Vagina (tissue), 2 donors: Measurements from ENCODE around the gene B9D1.

Experiments used
- POLR2A ChIP-seq, 2 donors: fragments of 450-650 bp; IDR thresholded peaks; one replicate each; pipeline ENCODE4 v1.6.1; 2017; ENCODE audit warnings: antibody characterized with exemption in 2 of 2, mild to moderate bottlenecking in 2 of 2, moderate library complexity in 2 of 2
- TF ChIP-seq, protein P1 (sequence below), 3 experiments: fragments of 450-650 bp in 2 of 3; fragments of 200-600 bp in 1 of 3; sonication (generic) in 1 of 3; IDR thresholded peaks; one replicate each; pipeline ENCODE4 v1.5.1; 2017 to 2019; ENCODE audit warnings: antibody characterized with exemption in 3 of 3, mild to moderate bottlenecking in 2 of 3, moderate library complexity in 2 of 3

DNA sequence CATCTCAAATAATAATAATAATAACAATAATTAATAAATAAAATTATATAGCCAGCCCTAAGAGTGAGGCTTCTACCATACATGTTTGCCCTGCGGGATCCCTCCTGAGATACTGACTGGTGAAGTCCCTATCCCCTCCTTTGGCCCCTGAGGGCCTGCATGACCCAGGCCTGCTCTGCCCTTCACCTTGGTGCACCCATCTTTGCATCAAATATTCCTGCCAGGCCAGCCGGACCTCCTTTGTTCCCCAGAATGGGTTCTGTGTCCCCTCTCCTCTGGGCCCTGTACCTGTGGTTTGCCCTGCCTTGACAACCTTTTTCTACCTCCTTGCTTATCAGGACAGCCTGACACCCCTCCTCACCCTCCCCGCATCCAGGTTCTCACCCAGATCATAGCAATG lies 46.5 kb upstream of the B9D1 start:
- TF ChIP-seq, protein P1, sequence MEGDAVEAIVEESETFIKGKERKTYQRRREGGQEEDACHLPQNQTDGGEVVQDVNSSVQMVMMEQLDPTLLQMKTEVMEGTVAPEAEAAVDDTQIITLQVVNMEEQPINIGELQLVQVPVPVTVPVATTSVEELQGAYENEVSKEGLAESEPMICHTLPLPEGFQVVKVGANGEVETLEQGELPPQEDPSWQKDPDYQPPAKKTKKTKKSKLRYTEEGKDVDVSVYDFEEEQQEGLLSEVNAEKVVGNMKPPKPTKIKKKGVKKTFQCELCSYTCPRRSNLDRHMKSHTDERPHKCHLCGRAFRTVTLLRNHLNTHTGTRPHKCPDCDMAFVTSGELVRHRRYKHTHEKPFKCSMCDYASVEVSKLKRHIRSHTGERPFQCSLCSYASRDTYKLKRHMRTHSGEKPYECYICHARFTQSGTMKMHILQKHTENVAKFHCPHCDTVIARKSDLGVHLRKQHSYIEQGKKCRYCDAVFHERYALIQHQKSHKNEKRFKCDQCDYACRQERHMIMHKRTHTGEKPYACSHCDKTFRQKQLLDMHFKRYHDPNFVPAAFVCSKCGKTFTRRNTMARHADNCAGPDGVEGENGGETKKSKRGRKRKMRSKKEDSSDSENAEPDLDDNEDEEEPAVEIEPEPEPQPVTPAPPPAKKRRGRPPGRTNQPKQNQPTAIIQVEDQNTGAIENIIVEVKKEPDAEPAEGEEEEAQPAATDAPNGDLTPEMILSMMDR (IDR thresholded peaks at IDR 0.05): no peak
- no peak for TF ChIP-seq POLR2A (IDR thresholded peaks at IDR 0.05)
